ENCODE results near the gene VTN.

The VTN gene

GRCh38 chr17:28331891-28332420 lies 38.2 kb downstream of the VTN start:
- DNase-seq (ENCODE audit: low read depth) = no peak
- TF ChIP-seq CTCF (conservative IDR thresholded peaks at IDR 0.05; ENCODE audit: low read depth, low read length) = no peak
- no peak overlapping the region for H3K4me3 ChIP-seq (ENCODE audit: low read depth, low read length)

- H3K4me3 ChIP-seq (ENCODE audit: low read depth, low read length) = no peak overlapping the region
- no peak for TF ChIP-seq CTCF (conservative IDR thresholded peaks at IDR 0.05; ENCODE audit: low read depth, low read length)
- DNase-seq (ENCODE audit: low read depth) = no peak
Measured at GRCh38 chr17:28330671-28331070, 39.4 kb downstream of the VTN start.

- H3K4me3 ChIP-seq (ENCODE audit: low read depth, low read length) = no peak overlapping the region
- no peak for TF ChIP-seq CTCF (conservative IDR thresholded peaks at IDR 0.05; ENCODE audit: low read depth, low read length)
- peak; percentile 87 for DNase-seq (ENCODE audit: low read depth)
Measured at GRCh38 chr17:28328325-28328724, 41.8 kb downstream of the VTN start.

- peak; percentile 51 for TF ChIP-seq CTCF (conservative IDR thresholded peaks at IDR 0.05; ENCODE audit: low read depth, low read length)
- peak; percentile 74 for DNase-seq (ENCODE audit: low read depth)
- no peak overlapping the region for H3K4me3 ChIP-seq (ENCODE audit: low read depth, low read length)
Measured at GRCh38 chr17:28327709-28328108, 42.4 kb downstream of the VTN start.

GRCh38 chr17:28327031-28327607 lies 43.0 kb downstream of the VTN start:
- TF ChIP-seq CTCF (conservative IDR thresholded peaks at IDR 0.05; ENCODE audit: low read depth, low read length) = no peak
- peak; percentile 21 for DNase-seq (ENCODE audit: low read depth)
- H3K4me3 ChIP-seq (ENCODE audit: low read depth, low read length) = no peak overlapping the region

GRCh38 chr17:28326114-28326513 lies 44.0 kb downstream of the VTN start:
- DNase-seq (ENCODE audit: low read depth) = no peak
- H3K4me3 ChIP-seq (ENCODE audit: low read depth, low read length) = no peak overlapping the region
- TF ChIP-seq CTCF (conservative IDR thresholded peaks at IDR 0.05; ENCODE audit: low read depth, low read length) = no peak

- H3K4me3 ChIP-seq (ENCODE audit: low read depth, low read length) = no peak overlapping the region
Measured at GRCh38 chr17:28325211-28325610, 44.9 kb downstream of the VTN start.

More at GRCh38 chr17:28325211-28325610, 44.9 kb downstream of the VTN start:
- no peak for TF ChIP-seq CTCF (conservative IDR thresholded peaks at IDR 0.05; ENCODE audit: low read depth, low read length)
- DNase-seq (ENCODE audit: low read depth) = no peak
